ENCODE data around the gene IGFBP7.

DNA sequence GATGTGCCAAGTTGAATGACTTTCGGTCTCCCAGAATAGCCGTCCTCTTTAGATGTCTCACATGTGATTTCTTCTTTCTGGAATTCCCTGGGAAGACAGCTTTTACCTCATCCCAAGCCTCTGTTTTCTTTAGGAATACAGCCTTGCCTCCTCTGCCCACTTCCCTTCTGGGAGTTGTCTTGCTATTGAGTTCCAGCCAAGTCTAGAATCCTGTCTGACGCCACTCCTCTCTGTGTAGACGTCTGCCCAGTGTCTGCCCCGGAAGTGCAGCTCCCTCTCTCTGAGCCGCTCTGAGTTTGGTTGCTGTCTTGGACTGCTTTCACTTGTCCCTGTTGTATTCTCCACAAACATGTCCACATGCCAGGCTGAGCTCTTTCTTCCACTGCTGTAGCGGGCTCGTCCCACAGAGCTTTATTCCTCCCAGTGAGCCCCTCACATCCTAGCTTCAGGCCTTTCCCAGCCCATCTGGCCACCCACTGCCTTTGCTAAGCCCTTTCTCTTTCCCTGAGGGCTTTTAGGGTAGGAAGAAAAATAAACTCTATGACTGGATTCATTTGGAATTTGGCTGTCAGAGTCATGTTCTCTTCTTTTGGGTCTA, 9.0 kb upstream of the IGFBP7 start:
- TF ChIP-seq, protein P1, sequence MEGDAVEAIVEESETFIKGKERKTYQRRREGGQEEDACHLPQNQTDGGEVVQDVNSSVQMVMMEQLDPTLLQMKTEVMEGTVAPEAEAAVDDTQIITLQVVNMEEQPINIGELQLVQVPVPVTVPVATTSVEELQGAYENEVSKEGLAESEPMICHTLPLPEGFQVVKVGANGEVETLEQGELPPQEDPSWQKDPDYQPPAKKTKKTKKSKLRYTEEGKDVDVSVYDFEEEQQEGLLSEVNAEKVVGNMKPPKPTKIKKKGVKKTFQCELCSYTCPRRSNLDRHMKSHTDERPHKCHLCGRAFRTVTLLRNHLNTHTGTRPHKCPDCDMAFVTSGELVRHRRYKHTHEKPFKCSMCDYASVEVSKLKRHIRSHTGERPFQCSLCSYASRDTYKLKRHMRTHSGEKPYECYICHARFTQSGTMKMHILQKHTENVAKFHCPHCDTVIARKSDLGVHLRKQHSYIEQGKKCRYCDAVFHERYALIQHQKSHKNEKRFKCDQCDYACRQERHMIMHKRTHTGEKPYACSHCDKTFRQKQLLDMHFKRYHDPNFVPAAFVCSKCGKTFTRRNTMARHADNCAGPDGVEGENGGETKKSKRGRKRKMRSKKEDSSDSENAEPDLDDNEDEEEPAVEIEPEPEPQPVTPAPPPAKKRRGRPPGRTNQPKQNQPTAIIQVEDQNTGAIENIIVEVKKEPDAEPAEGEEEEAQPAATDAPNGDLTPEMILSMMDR (conservative IDR thresholded peaks at IDR 0.05; ENCODE audit: low read length), result no peak
- no peak for TF ChIP-seq EZH2phosphoT487 (IDR thresholded peaks at IDR 0.05; ENCODE audit: borderline replicate concordance)
